DND-41 (cell line): ENCODE data around the gene JMJD1C.

ENCODE experiments used
- ATAC-seq: fragments of 200-7000 bp; cut with Tn5 transposase; 3 replicates; pipeline ENCODE4 v1.9.1; 2021; ENCODE audit warnings: low read depth; ENCODE audit not compliant: insufficient read depth
- DNase-seq: peaks from one replicate; pipeline ENCODE4 v3.0.0-alpha.2; 2020
- H2AFZ ChIP-seq: 2 replicates; pipeline ENCODE4 v1.6.0; 2012; ENCODE audit warnings: low read depth, low read length
- H3K27ac ChIP-seq: 2 replicates; pipeline ENCODE4 v1.5.1; 2012; ENCODE audit warnings: low read length, inconsistent platforms
- H3K27me3 ChIP-seq: fragments of 200-600 bp; sonication (generic); 2 replicates; pipeline ENCODE4 v1.6.0; 2012; ENCODE audit warnings: low read length, mild to moderate bottlenecking, inconsistent platforms; ENCODE audit not compliant: insufficient read depth, poor library complexity
- H3K36me3 ChIP-seq: 2 replicates; pipeline ENCODE4 v1.5.1; 2012; ENCODE audit warnings: low read length, inconsistent platforms; ENCODE audit not compliant: insufficient read depth
- H3K4me1 ChIP-seq: 2 replicates; pipeline ENCODE4 v1.5.1; 2012; ENCODE audit warnings: mild to moderate bottlenecking, low read length; ENCODE audit not compliant: insufficient read depth
- H3K4me2 ChIP-seq: 2 replicates; pipeline ENCODE4 v1.6.0; 2012; ENCODE audit warnings: mild to moderate bottlenecking, moderate library complexity, low read length, inconsistent platforms; ENCODE audit not compliant: insufficient read depth
- H3K4me3 ChIP-seq, 2 experiments: fragments of 200-600 bp in 1 of 2; shearing (Covaris generic) in 1 of 2; 2 replicates each; pipeline ENCODE4 v1.5.1; 2012 to 2016; ENCODE audit warnings: inconsistent platforms in 2 of 2, low read length in 2 of 2, mild to moderate bottlenecking in 2 of 2, low read depth in 1 of 2, moderate library complexity in 1 of 2
- H3K79me2 ChIP-seq: 2 replicates; pipeline ENCODE4 v1.6.0; 2012; ENCODE audit warnings: low read length, inconsistent platforms; ENCODE audit not compliant: insufficient read depth
- H3K9ac ChIP-seq: 2 replicates; pipeline ENCODE4 v1.6.0; 2012; ENCODE audit warnings: low read depth, mild to moderate bottlenecking, inconsistent platforms, low read length, moderate library complexity
- H3K9me3 ChIP-seq: 2 replicates; pipeline ENCODE4 v1.5.1; 2012; ENCODE audit warnings: low read length, moderate library complexity, mild to moderate bottlenecking, inconsistent platforms; ENCODE audit not compliant: insufficient read depth, severe bottlenecking
- H4K20me1 ChIP-seq: 2 replicates; pipeline ENCODE4 v1.6.0; 2012; ENCODE audit warnings: low read length; ENCODE audit not compliant: insufficient read depth
- CTCF ChIP-seq: IDR thresholded peaks from 2 replicates; pipeline ENCODE4 v1.5.1; 2012; ENCODE audit warnings: borderline replicate concordance, low read length, moderate library complexity, mild to moderate bottlenecking; ENCODE audit not compliant: poor library complexity, severe bottlenecking; ENCODE audit errors: extremely low read depth
- EZH2 ChIP-seq: IDR thresholded peaks from 3 replicates; pipeline ENCODE4 v1.6.1; 2012; ENCODE audit warnings: borderline replicate concordance, low read depth, mild to moderate bottlenecking, moderate library complexity, low read length, inconsistent platforms; ENCODE audit not compliant: severe bottlenecking

The JMJD1C gene

GRCh38 chr10:63318491-63318890, 147.3 kb downstream of the JMJD1C start:
- Histone ChIP-seq H3K27me3 (no peaks in the 10 kb centered on the region), H2AFZ (no peak overlapping the region), H3K27ac (no peak overlapping the region), H3K36me3 (peaks cover 11% of the 10 kb centered on the region), H4K20me1 (peaks cover 7% of the 10 kb centered on the region; the same call in 1 of the 2 replicates), H3K9me3 (no peaks in the 10 kb centered on the region), H3K4me3 (no peak overlapping the region), H3K4me1 (no peaks in the 10 kb centered on the region), H3K79me2 (peaks cover 50% of the 10 kb centered on the region), H3K9ac (no peak overlapping the region), H3K4me2 (no peak overlapping the region)
- DNase-seq: no peak
- TF ChIP-seq EZH2 (no peak), CTCF (no peak)
- no peak for ATAC-seq

- ATAC-seq: no peak
- H3K36me3 ChIP-seq: no peaks in the 10 kb centered on the region
- H3K4me3 ChIP-seq: no peak overlapping the region
- H3K4me1 ChIP-seq: no peaks in the 10 kb centered on the region
- H3K9me3 ChIP-seq: no peaks in the 10 kb centered on the region
- no peaks in the 10 kb centered on the region for H3K27me3 ChIP-seq
- no peak overlapping the region for H3K9ac ChIP-seq
- no peak for DNase-seq
- peaks cover 36% of the 10 kb centered on the region for H3K79me2 ChIP-seq
- TF ChIP-seq CTCF: no peak
- no peak overlapping the region for H3K4me2 ChIP-seq
- H3K27ac ChIP-seq: no peak overlapping the region
- no peaks in the 10 kb centered on the region; the same call in 1 of the 2 replicates for H4K20me1 ChIP-seq
- H2AFZ ChIP-seq: no peak overlapping the region
Measured at GRCh38 chr10:63314020-63314419, 151.8 kb downstream of the JMJD1C start.

GRCh38 chr10:63313066-63313717, 152.6 kb downstream of the JMJD1C start:
- H2AFZ ChIP-seq: no peak overlapping the region
- no peaks in the 10 kb centered on the region for H3K9me3 ChIP-seq
- ATAC-seq (no peak), DNase-seq (no peak)
- H3K27ac ChIP-seq: no peak overlapping the region
- no peaks in the 10 kb centered on the region for H3K27me3 ChIP-seq
- no peak overlapping the region for H3K4me2 ChIP-seq
- H3K79me2 ChIP-seq: peaks cover 40% of the 10 kb centered on the region
- H4K20me1 ChIP-seq: peaks cover 2% of the 10 kb centered on the region; the same call in 1 of the 2 replicates
- H3K36me3 ChIP-seq: no peaks in the 10 kb centered on the region
- TF ChIP-seq CTCF: no peak
- no peak for TF ChIP-seq EZH2
- H3K4me1 ChIP-seq: no peaks in the 10 kb centered on the region
- no peak overlapping the region for H3K4me3 ChIP-seq
- no peak overlapping the region for H3K9ac ChIP-seq
